ENCODE measurements around the gene TBC1D19.

DNA sequence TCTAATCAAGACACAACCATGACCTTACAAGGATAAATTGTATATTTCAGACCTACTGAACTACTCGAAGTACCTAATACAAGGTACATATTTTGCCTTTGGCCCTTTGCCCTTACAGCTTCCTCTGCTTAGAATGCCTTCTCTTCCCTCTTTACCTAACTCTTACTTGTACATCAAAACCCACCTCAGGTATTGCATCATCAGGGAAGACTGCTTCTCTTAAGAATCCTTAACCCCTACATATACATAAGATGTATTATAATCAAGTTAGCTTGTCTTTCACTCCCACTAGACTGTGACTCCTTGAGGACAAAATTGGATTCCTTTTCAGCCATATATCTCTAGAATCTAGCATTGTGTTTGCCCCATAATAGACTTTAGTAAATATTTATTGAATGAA is 175.0 kb downstream of the TBC1D19 start:
- TF ChIP-seq EP300 (IDR thresholded peaks at IDR 0.05): no peak
- TF ChIP-seq POLR2A (IDR thresholded peaks at IDR 0.05; ENCODE audit: low read depth): no peak
- TF ChIP-seq, protein P1, sequence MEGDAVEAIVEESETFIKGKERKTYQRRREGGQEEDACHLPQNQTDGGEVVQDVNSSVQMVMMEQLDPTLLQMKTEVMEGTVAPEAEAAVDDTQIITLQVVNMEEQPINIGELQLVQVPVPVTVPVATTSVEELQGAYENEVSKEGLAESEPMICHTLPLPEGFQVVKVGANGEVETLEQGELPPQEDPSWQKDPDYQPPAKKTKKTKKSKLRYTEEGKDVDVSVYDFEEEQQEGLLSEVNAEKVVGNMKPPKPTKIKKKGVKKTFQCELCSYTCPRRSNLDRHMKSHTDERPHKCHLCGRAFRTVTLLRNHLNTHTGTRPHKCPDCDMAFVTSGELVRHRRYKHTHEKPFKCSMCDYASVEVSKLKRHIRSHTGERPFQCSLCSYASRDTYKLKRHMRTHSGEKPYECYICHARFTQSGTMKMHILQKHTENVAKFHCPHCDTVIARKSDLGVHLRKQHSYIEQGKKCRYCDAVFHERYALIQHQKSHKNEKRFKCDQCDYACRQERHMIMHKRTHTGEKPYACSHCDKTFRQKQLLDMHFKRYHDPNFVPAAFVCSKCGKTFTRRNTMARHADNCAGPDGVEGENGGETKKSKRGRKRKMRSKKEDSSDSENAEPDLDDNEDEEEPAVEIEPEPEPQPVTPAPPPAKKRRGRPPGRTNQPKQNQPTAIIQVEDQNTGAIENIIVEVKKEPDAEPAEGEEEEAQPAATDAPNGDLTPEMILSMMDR (IDR thresholded peaks at IDR 0.05): no peak
- no peak for TF ChIP-seq POLR2AphosphoS5 (IDR thresholded peaks at IDR 0.05)
